Vagina (tissue), 2 donors: ENCODE results near the gene MORF4L1. TPM values are rescaled to one million over a fixed set of nuclear protein-coding genes. Genes with fewer than 3 reads are reported as not detected.

Experiments
- DNase-seq, 2 donors: peaks; one replicate each; pipeline ENCODE4 v3.0.0-alpha.2; 2017; ENCODE audit errors: extremely low spot score in 2 of 2
- H3K27ac ChIP-seq: fragments of 200-600 bp; sonication (generic); one replicate; pipeline ENCODE4 v1.5.1; 2019
- H3K27me3 ChIP-seq: fragments of 200-600 bp; sonication (generic); one replicate; pipeline ENCODE4 v1.5.1; 2019
- H3K36me3 ChIP-seq, 2 donors: fragments of 200-600 bp; sonication (generic); one replicate each; pipeline ENCODE4 v1.5.1; 2017 to 2019
- H3K4me1 ChIP-seq: fragments of 200-600 bp; sonication (generic); one replicate; pipeline ENCODE4 v1.5.1; 2019
- H3K4me3 ChIP-seq, 2 donors: fragments of 200-600 bp; sonication (generic); 1 replicate in 1 of 2; 2 replicates in 1 of 2; pipeline ENCODE4 v1.5.1; 2016 to 2019
- H3K9me3 ChIP-seq: fragments of 200-600 bp; sonication (generic); one replicate; pipeline ENCODE4 v1.5.1; 2019
- CTCF ChIP-seq, 3 experiments: fragments of 450-650 bp in 2 of 3; fragments of 200-600 bp in 1 of 3; sonication (generic) in 1 of 3; IDR thresholded peaks; one replicate each; pipeline ENCODE4 v1.5.1; 2017 to 2019; ENCODE audit warnings: antibody characterized with exemption in 3 of 3, mild to moderate bottlenecking in 2 of 3, moderate library complexity in 2 of 3
- POLR2A ChIP-seq, 2 donors: fragments of 450-650 bp; IDR thresholded peaks; one replicate each; pipeline ENCODE4 v1.6.1; 2017; ENCODE audit warnings: antibody characterized with exemption in 2 of 2, mild to moderate bottlenecking in 2 of 2, moderate library complexity in 2 of 2
- POLR2AphosphoS5 ChIP-seq, 2 donors: sonication (generic); formaldehyde crosslinking; IDR thresholded peaks; one replicate each; pipeline ENCODE4 v1.9.0; 2017; ENCODE audit warnings: antibody characterized with exemption in 2 of 2, mild to moderate bottlenecking in 2 of 2, low read depth in 1 of 2; ENCODE audit not compliant: insufficient read depth in 1 of 2
- intact Hi-C: fragments of 100-400 bp; cut with DNase I; formaldehyde crosslinking; loops from one replicate; pipeline ENCODE4 v1.15.1; 2023
- total RNA-seq: library from RNA; depleted of rRNA; stranded (reverse); fragments of >200 nt; gene quantifications from one replicate; pipeline ENCODE4 v1.2.3, GENCODE V29; 2016

Gene MORF4L1
- total RNA-seq, 1 donor from 2014 or later: 170 TPM

- Histone ChIP-seq H3K4me1 (no peaks in the 10 kb centered on the region), H3K4me3 (no peak overlapping the region), H3K9me3 (no peaks in the 10 kb centered on the region), H3K27ac (no peak overlapping the region), H3K27me3 (no peaks in the 10 kb centered on the region), H3K36me3 (no peaks in the 10 kb centered on the region)
- TF ChIP-seq CTCF (IDR thresholded peaks at IDR 0.05): no peak
- no peak for TF ChIP-seq POLR2AphosphoS5 (IDR thresholded peaks at IDR 0.05; ENCODE audit: insufficient read depth in 1 of 2, low read depth in 1 of 2)
- no peak for TF ChIP-seq POLR2A (IDR thresholded peaks at IDR 0.05)
- DNase-seq: no peak
- intact Hi-C loops: no loop called here
Observed at GRCh38 chr15:78850352-78850751, 22.3 kb upstream of the MORF4L1 start.

GRCh38 chr15:78850941-78851755 lies 21.5 kb upstream of the MORF4L1 start:
- Histone ChIP-seq H3K9me3 (no peaks in the 10 kb centered on the region), H3K4me1 (no peaks in the 10 kb centered on the region), H3K36me3 (no peaks in the 10 kb centered on the region), H3K27me3 (no peaks in the 10 kb centered on the region), H3K4me3 (no peak overlapping the region), H3K27ac (no peak overlapping the region)
- DNase-seq: no peak
- TF ChIP-seq CTCF (IDR thresholded peaks at IDR 0.05) (no peak), POLR2AphosphoS5 (IDR thresholded peaks at IDR 0.05; ENCODE audit: insufficient read depth in 1 of 2, low read depth in 1 of 2) (no peak), POLR2A (IDR thresholded peaks at IDR 0.05) (no peak)
- intact Hi-C loops: no loop called here

- Histone ChIP-seq H3K4me3 (no peak overlapping the region), H3K4me1 (no peaks in the 10 kb centered on the region), H3K27ac (no peak overlapping the region), H3K36me3 (no peaks in the 10 kb centered on the region), H3K27me3 (no peaks in the 10 kb centered on the region), H3K9me3 (no peaks in the 10 kb centered on the region)
- intact Hi-C loops: no loop called here
- TF ChIP-seq CTCF (IDR thresholded peaks at IDR 0.05) (no peak), POLR2A (IDR thresholded peaks at IDR 0.05) (no peak), POLR2AphosphoS5 (IDR thresholded peaks at IDR 0.05; ENCODE audit: insufficient read depth in 1 of 2, low read depth in 1 of 2) (no peak)
- DNase-seq: no peak
Observed at GRCh38 chr15:78853500-78853899, 19.2 kb upstream of the MORF4L1 start.

GRCh38 chr15:78854833-78855372 lies 17.8 kb upstream of the MORF4L1 start:
- no peaks in the 10 kb centered on the region for H3K9me3 ChIP-seq
- intact Hi-C loops: no loop called here
- no peak overlapping the region for H3K27ac ChIP-seq

More at GRCh38 chr15:78854833-78855372, 17.8 kb upstream of the MORF4L1 start:
- no peak overlapping the region for H3K4me3 ChIP-seq
- DNase-seq: no peak
- no peaks in the 10 kb centered on the region for H3K4me1 ChIP-seq
- H3K27me3 ChIP-seq: no peaks in the 10 kb centered on the region
- no peak for TF ChIP-seq POLR2A (IDR thresholded peaks at IDR 0.05)
- no peak for TF ChIP-seq CTCF (IDR thresholded peaks at IDR 0.05)
- TF ChIP-seq POLR2AphosphoS5 (IDR thresholded peaks at IDR 0.05; ENCODE audit: insufficient read depth in 1 of 2, low read depth in 1 of 2): no peak
- H3K36me3 ChIP-seq: no peaks in the 10 kb centered on the region
